VCaP (cell line): ENCODE data around the gene SPINK6.
A peak's percentile ranks its signal among the peaks of the same experiment; 100 is the strongest.

ENCODE experiments used
- H3K27ac ChIP-seq: fragments of 450-650 bp; 2 replicates; pipeline ENCODE4 v1.5.1; 2017
- TF ChIP-seq, protein P1 (sequence below): fragments of 450-650 bp; conservative IDR thresholded peaks from 2 replicates; pipeline ENCODE4 v1.5.1; 2017; ENCODE audit warnings: mild to moderate bottlenecking, moderate library complexity

SPINK6 gene

DNA sequence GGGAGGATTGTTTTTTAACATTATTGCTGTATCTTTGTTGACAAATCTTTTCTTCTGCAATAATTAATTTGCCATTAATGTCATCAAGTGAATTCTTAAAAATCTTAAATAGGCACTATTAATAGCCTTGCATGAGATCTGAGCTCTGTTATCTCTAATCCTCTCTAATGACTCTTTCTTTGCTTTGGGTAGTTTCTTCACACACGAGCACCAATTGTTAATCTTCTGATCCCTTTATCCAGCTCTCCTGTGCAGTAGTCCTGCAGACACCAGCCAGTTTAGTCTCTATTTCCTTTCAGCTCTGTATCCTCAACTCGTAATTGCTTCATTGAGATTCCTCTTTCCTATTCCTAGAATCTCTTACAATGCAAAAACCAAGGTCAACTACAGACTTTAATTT is 26.4 kb upstream of the SPINK6 start:
- TF ChIP-seq, protein P1, sequence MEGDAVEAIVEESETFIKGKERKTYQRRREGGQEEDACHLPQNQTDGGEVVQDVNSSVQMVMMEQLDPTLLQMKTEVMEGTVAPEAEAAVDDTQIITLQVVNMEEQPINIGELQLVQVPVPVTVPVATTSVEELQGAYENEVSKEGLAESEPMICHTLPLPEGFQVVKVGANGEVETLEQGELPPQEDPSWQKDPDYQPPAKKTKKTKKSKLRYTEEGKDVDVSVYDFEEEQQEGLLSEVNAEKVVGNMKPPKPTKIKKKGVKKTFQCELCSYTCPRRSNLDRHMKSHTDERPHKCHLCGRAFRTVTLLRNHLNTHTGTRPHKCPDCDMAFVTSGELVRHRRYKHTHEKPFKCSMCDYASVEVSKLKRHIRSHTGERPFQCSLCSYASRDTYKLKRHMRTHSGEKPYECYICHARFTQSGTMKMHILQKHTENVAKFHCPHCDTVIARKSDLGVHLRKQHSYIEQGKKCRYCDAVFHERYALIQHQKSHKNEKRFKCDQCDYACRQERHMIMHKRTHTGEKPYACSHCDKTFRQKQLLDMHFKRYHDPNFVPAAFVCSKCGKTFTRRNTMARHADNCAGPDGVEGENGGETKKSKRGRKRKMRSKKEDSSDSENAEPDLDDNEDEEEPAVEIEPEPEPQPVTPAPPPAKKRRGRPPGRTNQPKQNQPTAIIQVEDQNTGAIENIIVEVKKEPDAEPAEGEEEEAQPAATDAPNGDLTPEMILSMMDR: no peak
- no peak overlapping the region for H3K27ac ChIP-seq

DNA sequence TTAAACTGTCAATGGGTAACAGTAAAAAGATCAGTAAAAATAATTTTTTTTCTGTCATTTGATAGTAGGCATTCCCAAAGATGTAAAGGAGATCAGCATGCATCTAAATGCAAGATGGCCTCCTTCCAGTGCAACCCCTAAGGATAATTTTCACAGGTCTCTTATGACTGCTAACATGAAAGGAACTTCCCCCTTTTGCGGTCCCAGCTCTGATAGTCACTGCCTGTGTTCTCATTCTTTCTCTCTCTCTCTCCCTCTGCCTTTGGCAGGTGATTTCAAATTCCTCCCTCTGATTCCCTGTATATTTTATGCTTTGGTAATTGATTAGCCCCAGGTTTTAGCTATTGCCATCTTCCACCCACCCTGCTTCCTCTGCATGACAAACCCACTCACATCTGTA is 25.6 kb upstream of the SPINK6 start:
- TF ChIP-seq, protein P1: no peak
- no peak overlapping the region for H3K27ac ChIP-seq

DNA sequence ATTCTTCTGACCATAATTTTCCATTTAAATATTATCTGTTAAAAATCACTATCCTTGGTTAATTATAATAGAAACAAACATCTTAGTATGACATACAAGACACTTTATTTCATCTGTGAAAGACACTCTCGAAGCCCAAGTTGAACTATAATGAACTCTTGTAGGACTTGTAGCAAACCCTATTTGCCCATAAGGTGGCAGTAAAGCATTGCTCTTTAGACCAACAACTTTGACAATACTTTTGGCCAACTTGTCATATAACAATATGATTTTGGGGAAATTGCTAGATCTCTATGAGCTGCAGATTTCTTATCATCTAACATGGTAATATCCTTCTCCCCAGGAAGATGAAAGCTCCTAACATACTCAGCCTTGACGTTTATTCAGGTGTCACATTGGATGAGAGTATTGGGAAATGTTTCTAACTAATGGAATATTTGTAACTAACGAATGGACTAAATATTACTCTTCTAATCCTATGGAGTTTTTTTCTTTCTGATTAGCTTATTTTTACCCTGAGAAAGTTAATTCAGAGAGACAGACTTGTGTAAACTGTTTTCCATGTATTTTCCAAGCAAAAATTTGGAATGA is 23.5 kb upstream of the SPINK6 start:
- no peak overlapping the region for H3K27ac ChIP-seq
- TF ChIP-seq, protein P1: peak; percentile 76

DNA sequence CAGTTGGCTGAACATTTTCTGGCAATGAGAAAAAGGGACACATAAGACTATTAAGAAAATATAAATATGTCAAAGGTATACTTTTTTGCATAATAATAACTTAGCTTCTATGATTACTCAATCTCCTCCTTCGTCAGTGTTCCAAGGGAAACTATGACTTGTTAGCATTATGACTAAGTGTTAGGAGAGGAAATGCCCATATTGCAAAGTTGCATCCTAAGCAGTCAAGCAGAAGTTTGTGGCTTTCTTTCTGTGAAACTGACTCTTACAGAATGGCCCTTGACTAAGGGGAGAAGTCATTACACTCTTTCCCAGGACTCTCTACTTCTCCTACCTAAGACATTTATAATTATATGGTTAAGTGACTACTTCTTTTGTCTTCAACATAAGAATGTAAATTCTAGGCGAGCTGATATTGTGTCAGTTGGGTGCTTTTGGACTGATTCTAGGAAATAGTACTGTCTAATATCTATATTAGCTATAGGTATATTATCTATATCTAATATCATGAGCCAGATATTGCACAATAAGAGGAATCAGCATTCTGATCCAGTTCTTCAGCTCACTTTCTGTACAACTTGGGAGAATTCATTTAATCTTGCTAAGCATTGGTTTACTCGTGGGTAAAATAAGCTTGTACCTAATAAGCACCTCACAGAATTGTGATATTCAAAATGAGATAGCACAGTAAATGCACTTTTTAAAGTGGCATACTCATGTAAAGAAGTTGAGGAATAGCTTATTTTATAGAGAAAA is 16.4 kb upstream of the SPINK6 start:
- H3K27ac ChIP-seq: no peak overlapping the region
- TF ChIP-seq, protein P1: no peak

DNA sequence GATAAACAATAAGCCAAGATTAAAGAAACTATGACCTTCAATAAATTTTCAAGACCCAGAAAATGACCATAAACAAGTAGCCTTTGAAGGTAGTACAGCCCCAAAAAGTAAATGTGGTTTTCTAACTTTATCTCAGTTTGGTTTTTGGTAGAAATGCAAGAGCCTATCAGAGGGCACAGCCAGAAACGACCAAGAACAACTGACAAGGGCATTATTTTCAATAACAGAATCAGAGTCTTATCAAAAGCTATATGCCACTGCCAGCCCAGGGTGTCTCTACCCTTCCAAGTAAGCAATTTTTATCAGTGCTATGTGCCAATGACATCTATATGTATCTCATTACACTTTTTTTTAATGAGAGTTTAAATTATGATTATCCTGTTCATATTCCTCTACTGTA is 11.8 kb upstream of the SPINK6 start:
- TF ChIP-seq, protein P1: no peak
- H3K27ac ChIP-seq: no peak overlapping the region

DNA sequence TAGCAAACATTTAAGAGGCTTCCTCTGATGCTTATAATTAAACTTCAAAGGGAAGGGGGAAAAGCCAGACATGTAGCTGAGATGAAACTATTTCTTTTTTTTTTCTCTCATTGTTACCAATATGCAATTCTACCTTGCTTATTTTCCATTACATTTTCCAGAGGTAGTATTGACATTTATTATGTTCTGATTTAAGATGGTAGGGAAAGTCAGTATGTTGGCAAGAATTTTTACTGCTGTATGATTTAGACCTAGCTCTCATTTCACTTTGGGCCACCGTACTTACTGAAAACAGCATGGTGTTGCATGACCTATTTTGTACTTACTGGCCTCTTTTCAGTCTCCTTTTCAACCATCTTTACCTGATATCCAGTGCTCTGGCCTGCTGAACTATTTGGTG is 9.6 kb upstream of the SPINK6 start:
- peak overlapping the region; percentile 68 for H3K27ac ChIP-seq
- TF ChIP-seq, protein P1: no peak

DNA sequence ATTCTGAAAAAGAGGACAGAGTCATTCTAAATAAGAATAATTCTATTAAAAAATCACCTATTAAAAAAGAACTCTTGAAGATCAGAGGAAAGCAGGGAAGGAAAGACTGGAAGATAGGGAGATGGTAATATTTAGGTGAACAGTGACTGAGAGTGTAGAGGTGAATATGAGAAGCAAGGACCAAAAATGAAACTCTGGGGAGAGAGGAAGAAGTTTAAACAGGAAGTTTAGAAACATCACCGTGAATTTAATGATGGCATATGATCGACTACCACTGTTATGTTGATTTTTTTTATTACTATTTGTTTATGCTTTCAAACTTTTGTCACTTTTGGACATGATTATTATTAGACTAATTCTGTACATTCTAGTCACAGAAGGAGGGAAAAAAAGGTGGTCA is 1.7 kb upstream of the SPINK6 start:
- no peak overlapping the region for H3K27ac ChIP-seq
- TF ChIP-seq, protein P1: no peak
